Measurements from ENCODE around the gene ANKRD65.
"Not testable (repeated sequence)": the region's sequence is repeated elsewhere in the genome, so short reads cannot be mapped to it uniquely, and the experiment has no call there.

Gene ANKRD65

DNA sequence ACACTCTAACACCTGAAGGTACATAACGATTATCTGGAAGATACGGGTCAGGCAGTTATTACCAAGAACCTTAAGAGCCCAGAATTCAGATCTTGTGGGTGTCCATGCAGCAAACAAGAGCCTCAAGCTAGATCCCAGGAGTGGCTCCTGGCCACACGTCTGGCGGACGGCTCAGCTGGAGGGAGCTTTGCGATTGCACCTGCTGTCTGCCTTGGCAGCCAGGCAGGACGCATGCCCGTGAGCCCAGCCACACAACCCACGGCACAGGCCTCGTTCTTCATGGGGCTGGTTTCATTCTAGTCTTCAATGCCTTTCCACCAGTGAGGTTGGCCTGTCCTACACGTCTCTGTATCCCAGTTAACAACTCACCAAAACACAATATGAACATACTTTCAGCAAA, 27.6 kb downstream of the ANKRD65 start:
- DNase-seq (ENCODE audit: low spot score) = no peak

GRCh38 chr1:1393014-1393413, 28.1 kb downstream of the ANKRD65 start:
- DNase-seq (ENCODE audit: low spot score) = no peak

DNA sequence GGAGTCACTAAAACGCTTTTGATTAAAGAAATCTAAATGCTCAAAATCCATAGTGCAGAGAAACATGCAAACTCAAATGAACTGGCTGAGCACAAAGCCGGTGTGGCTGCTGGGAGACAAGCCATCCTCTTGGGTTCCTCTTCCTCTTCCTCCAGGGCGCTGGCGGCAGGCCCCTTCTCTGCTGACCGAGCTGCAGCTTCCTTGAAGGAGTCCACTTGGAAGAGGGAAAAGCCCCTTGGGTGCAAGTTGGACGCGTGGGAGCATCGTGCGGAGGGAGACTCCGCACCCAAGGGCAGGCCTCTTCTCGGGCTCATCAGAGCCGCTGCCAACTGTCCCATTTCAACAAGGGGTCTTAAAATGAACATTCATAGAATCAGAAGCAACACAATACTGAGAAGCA, 29.9 kb downstream of the ANKRD65 start:
- no peak for DNase-seq (ENCODE audit: low spot score)

GRCh38 chr1:1390675-1391074, 30.4 kb downstream of the ANKRD65 start:
- DNase-seq (ENCODE audit: low spot score) = no peak

- no peak for DNase-seq (ENCODE audit: low spot score)
These were observed 33.0 kb downstream of the ANKRD65 start for GRCh38 chr1:1388078-1388472.

- DNase-seq (ENCODE audit: low spot score) = no peak
These were observed 33.7 kb downstream of the ANKRD65 start for GRCh38 chr1:1387098-1388077.

GRCh38 chr1:1385931-1386330, 35.1 kb downstream of the ANKRD65 start:
- no peak for DNase-seq (ENCODE audit: low spot score)

DNA sequence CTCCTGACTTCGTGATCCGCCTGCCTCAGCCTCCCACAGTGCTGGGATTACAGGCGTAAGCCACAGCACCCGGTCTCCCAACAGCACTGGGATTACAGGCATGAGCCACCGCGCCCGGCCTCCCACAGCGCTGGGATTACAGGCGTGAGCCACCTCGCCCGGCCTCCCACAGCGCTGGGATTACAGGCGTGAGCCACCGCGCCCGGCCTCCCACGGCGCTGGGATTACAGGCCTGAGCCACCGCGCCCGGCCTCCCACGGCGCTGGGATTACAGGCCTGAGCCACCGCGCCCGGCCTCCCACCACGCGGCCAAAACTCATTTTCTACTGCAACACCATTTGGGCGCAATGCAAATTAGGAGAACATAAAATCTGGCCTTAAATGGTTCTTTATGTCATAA, 35.7 kb downstream of the ANKRD65 start:
- not testable (repeated sequence) for DNase-seq (ENCODE audit: low spot score)

DNA sequence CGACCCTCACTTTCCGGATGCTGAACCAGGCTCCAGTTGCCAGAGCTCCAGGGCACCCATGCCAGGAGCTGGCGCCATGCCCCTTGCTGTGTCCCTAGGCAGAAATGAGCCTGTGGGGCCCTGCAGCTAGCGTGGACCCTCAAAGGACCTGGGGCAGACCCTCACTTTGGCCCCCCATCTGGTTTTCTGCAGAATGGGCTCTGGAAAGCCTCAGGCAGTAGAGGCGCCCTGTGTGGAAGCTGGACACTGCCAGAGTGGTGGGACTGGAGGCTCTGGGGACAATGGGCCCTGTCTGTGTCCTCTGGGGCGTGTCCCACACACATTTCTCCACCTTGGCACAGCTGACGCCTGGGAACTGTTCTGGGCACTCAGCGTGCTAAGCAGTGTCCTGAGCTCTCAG, 39.8 kb downstream of the ANKRD65 start:
- no peak for DNase-seq (ENCODE audit: low spot score)

DNA sequence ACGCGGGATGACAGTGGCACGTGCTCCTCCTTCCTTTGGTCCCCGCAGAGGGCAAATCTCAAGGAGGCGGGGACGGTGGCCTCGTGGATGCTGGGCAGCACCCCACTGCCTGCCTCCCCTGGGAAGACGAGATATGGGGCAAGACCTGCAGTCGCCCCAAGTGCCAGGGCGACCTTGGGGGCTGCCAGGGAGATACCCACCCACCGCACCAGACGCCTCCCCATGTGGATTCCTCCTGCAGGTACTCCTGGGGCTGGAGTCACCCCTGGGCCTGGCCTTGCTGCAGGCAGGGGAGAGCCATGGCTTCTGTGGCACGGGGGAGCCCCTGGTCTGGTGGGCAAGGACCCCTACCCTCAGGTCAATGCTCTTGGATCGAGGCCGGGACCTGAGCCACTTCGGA, 40.2 kb downstream of the ANKRD65 start:
- no peak for DNase-seq (ENCODE audit: low spot score)

- DNase-seq (ENCODE audit: low spot score) = no peak
These were observed 43.4 kb downstream of the ANKRD65 start for GRCh38 chr1:1377540-1378205.

GRCh38 chr1:1376551-1377226, 44.4 kb downstream of the ANKRD65 start:
- DNase-seq (ENCODE audit: low spot score) = no peak

DNA sequence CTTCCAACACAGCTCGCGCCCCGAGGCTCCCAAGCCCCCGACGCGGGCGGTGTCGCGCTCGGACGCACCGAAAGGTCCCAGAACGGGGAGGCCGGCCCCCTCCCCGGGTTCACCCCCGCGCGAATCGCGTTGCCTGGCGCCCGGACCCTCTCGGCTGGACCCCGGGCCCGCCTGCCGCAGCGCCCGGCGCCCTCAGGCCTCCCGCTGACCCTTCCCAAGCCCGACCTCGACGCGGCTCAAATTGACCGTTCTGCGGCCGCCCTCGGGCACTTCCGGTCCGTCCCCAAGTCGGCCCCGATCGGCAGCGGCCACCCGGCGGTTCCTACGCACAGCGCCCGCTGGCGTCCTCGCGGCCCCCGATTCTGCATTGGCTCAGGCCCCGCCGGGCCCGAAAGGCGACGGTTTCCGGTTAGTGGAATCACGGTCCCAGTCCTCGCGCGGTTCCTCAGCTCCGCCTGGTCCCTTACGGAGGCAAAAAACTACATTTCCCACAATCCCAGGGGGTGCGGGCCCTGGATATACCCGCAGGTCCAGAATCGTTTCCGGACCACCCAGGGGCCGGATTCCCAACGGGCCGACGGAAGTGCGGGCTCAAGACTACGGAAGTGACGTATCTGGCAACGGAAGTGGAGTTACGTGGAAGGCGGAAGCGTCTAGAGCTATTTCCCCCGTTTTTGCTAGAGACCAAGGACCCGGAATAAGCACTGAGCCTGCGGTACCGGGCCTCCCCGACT, 46.0 kb downstream of the ANKRD65 start, which contains the start of gene AURKAIP1:
TSS of gene AURKAIP1 (minus strand) at position 279 of the 734 bp plus-strand sequence. CDS start 451 bp downstream, outside the sequence.
- DNase-seq (ENCODE audit: low spot score) = peak; percentile 100

- no peak for DNase-seq (ENCODE audit: low spot score)
These were observed 46.5 kb downstream of the ANKRD65 start for GRCh38 chr1:1374589-1374928.

GRCh38 chr1:1373815-1374588, 47.1 kb downstream of the ANKRD65 start:
- DNase-seq (ENCODE audit: low spot score) = no peak

GRCh38 chr1:1373051-1373814, 47.8 kb downstream of the ANKRD65 start:
- no peak for DNase-seq (ENCODE audit: low spot score)

- DNase-seq (ENCODE audit: low spot score) = no peak
These were observed 49.0 kb downstream of the ANKRD65 start for GRCh38 chr1:1371746-1372711.

DNA sequence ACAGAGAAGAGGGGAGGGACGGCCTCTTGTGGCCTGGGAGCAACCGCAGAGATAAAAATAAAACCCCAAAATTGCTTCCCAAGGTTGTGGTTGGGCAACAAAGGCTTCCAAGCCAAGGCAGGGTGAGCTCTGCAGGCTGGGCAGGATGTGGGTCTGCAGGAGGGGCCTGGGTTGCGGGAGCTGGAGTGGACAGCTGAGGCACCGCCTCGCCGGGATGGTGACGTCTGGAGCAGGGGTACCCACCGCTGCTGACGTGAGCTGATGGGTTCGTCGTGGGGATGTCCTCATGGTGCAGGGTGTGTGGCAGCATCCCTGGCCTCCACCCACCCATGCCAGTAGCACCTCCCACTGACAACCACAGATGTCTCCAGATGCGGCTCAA, 49.7 kb downstream of the ANKRD65 start:
- DNase-seq (ENCODE audit: low spot score) = no peak

DNA sequence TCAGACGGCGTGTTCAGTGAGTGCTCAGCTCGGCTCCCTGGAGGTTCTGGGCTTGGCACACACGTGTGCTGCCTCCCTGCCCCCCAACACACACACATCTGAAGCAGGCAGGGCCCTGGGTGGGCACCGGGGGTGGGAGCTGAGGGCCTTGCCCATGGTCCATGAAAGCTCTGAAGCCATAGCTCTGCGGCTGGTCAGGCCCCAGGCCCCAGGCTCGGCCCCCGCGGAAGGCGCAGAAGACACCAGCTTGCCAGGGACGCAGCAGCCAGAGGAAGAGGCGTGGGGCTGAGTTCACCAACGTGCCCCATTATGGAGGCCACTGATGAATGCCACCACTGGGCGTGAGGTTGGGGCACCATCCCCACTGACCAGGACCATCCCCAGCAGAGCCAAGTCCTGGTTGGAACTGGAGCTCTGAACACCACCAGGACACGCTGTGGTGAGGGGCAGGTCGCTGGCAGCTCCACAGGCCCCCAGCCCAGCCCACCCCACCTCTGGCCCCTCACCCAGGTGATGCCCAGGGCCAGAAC, 50.2 kb downstream of the ANKRD65 start:
- DNase-seq (ENCODE audit: low spot score) = no peak
